Body of pancreas (tissue), 4 donors: Measurements from ENCODE around the gene PRR36.

ENCODE experiments used
- CTCF ChIP-seq, 7 experiments: fragments of 450-650 bp in 4 of 7; fragments of 200-600 bp in 3 of 7; sonication (generic) in 3 of 7; IDR thresholded peaks; one replicate each; pipeline ENCODE4 v1.5.1; 2016 to 2019; ENCODE audit warnings: antibody characterized with exemption in 7 of 7
- POLR2A ChIP-seq, 3 donors: fragments of 450-650 bp; IDR thresholded peaks; one replicate each; pipeline ENCODE4 v1.6.1; 2016; ENCODE audit warnings: antibody characterized with exemption in 3 of 3, mild to moderate bottlenecking in 2 of 3

GRCh38 chr19:7860714-7861618 lies 13.2 kb downstream of the PRR36 start:
- TF ChIP-seq CTCF (IDR thresholded peaks at IDR 0.05) = no peak
- TF ChIP-seq POLR2A (IDR thresholded peaks at IDR 0.05) = no peak
